Natural killer cell (primary cell): ENCODE measurements around the gene BUD13. TPM values are rescaled to one million over a fixed set of nuclear protein-coding genes. Genes with fewer than 3 reads are reported as not detected.

Experiments
- ATAC-seq, 3 donors: fragments of 150-1000 bp in 2 of 3; fragments of 200-7000 bp in 1 of 3; cut with Tn5 transposase; 1 replicate in 1 of 3; 2 replicates in 2 of 3; pipeline ENCODE4 v1.10.0; 2021; ENCODE audit warnings: mild to moderate bottlenecking in 2 of 3, moderate library complexity in 2 of 3
- DNase-seq, 2 donors: peaks; one replicate each; pipeline versions ENCODE4 v3.0.0 to v3.0.0-alpha.2; 2013 to 2021; ENCODE audit warnings: mixed read lengths in 1 of 2
- H3K27ac ChIP-seq: one replicate; pipeline ENCODE4 v1.5.1; 2013; ENCODE audit warnings: mild to moderate bottlenecking, low read length
- H3K27me3 ChIP-seq: one replicate; pipeline ENCODE4 v1.6.1; 2013; ENCODE audit warnings: low read length; ENCODE audit not compliant: control insufficient read depth, insufficient read depth
- H3K36me3 ChIP-seq: one replicate; pipeline ENCODE4 v1.6.1; 2013; ENCODE audit warnings: low read length; ENCODE audit not compliant: control insufficient read depth, insufficient read depth
- H3K4me1 ChIP-seq: one replicate; pipeline ENCODE4 v1.6.1; 2013; ENCODE audit warnings: low read length; ENCODE audit not compliant: control insufficient read depth, insufficient read depth
- H3K4me3 ChIP-seq: one replicate; pipeline ENCODE4 v1.5.1; 2013; ENCODE audit warnings: low read length
- H3K9me3 ChIP-seq: one replicate; pipeline ENCODE4 v1.6.1; 2013; ENCODE audit warnings: low read length; ENCODE audit not compliant: control insufficient read depth, insufficient read depth
- H3K27ac Mint-ChIP-seq, 2 donors: one replicate each; pipeline ENCODE4 v1.8.0; 2022; ENCODE audit warnings: mild to moderate bottlenecking in 2 of 2, mixed read lengths in 2 of 2, moderate library complexity in 1 of 2
- H3K27me3 Mint-ChIP-seq, 2 donors: one replicate each; pipeline ENCODE4 v1.8.0; 2022; ENCODE audit warnings: low read depth in 2 of 2, mixed read lengths in 2 of 2
- H3K36me3 Mint-ChIP-seq: one replicate; pipeline ENCODE4 v1.8.0; 2022; ENCODE audit warnings: mixed read lengths
- H3K4me1 Mint-ChIP-seq, 2 donors: one replicate each; pipeline ENCODE4 v1.8.0; 2022; ENCODE audit warnings: mixed read lengths in 2 of 2
- H3K4me3 Mint-ChIP-seq: one replicate; pipeline ENCODE4 v1.8.0; 2022; ENCODE audit warnings: mild to moderate bottlenecking, moderate library complexity, mixed read lengths
- H3K9me3 Mint-ChIP-seq, 2 donors: one replicate each; pipeline ENCODE4 v1.8.0; 2022; ENCODE audit warnings: mixed read lengths in 2 of 2
- CTCF ChIP-seq: fragments of 200-600 bp; IDR thresholded peaks from one replicate; pipeline ENCODE4 v1.8.0; 2022; ENCODE audit warnings: antibody characterized with exemption
- WGBS: methylation state at CpG from one replicate; pipeline ENCODE4 v1.1.7; 2013; ENCODE audit warnings: missing lambda C conversion rate; ENCODE audit not compliant: insufficient coverage; 5-methylcytosine and 5-hydroxymethylcytosine counted together
- intact Hi-C: fragments of 100-400 bp; cut with micrococcal nuclease; formaldehyde crosslinking; loops from one replicate; pipeline ENCODE4 v1.14.2; 2022
- total RNA-seq, 4 donors: library from RNA; stranded (reverse); fragments of 120-200 nt in 1 of 4; gene quantifications; one replicate each; pipeline versions ENCODE4 v1.2.3 to v1.2.4, GENCODE V29; 2013 to 2022

The BUD13 gene
- total RNA-seq, 3 donors from 2014 or later (not counting 1 experiment from before 2014, with no cell fraction given): 13.5 to 16.0 (median 13.7) TPM

DNA sequence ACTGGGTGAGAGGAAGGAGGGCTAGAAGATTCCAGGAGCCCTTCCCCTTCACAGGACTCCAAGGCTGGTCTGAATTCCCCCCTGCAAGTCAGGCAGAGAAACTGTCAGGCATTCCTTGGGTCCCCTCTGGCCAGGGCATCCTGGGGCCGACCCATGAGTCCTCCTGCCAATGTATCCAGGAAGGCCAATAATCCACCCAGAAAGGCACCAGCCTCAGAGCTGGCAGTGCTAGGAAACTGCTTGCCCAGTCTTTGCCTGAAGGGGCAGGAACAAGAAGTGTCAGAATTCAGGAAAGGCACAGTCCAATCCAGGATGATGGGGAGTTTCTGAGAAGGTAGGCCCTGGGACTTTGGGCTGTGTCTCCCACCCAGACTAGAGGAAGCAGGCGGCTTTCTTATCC, 41.0 kb downstream of the BUD13 start:
- intact Hi-C loops: loop anchor here (1.0 to 5.0 kb wide), 3 partner anchors 105 to 495 kb away; partner anchors contain the start of gene APOA1
- Histone ChIP-seq H3K4me3 (no peak overlapping the region), H3K27ac (no peak overlapping the region), H3K4me1 (peaks cover 7% of the 10 kb centered on the region), H3K36me3 (no peaks in the 10 kb centered on the region), H3K9me3 (no peaks in the 10 kb centered on the region), H3K27me3 (no peaks in the 10 kb centered on the region)
- Mint-ChIP-seq H3K9me3 (no peaks in the 10 kb centered on the region), H3K27me3 (peaks cover 0 to 6% of the 10 kb centered on the region in 2 donors), H3K4me1 (peaks cover 12 to 16% of the 10 kb centered on the region in 2 donors), H3K4me3 (no peak overlapping the region), H3K36me3 (no peaks in the 10 kb centered on the region), H3K27ac (no peak overlapping the region)
- ATAC-seq (no peak), DNase-seq (no peak)
- WGBS: 79% methylated on average over 2 of the region's 2 CpGs
- no peak for TF ChIP-seq CTCF

GRCh38 chr11:116731097-116731761, 41.6 kb downstream of the BUD13 start:
- H3K36me3 ChIP-seq: no peaks in the 10 kb centered on the region
- H3K4me3 ChIP-seq: no peak overlapping the region
- WGBS: 91% methylated on average over 10 of the region's 11 CpGs
- Mint-ChIP-seq H3K36me3 (no peaks in the 10 kb centered on the region), H3K9me3 (no peaks in the 10 kb centered on the region), H3K4me3 (no peak overlapping the region), H3K4me1 (peaks cover 12 to 16% of the 10 kb centered on the region in 2 donors), H3K27me3 (peaks cover 0 to 9% of the 10 kb centered on the region in 2 donors), H3K27ac (no peak overlapping the region)
- no peaks in the 10 kb centered on the region for H3K27me3 ChIP-seq
- no peak for TF ChIP-seq CTCF
- H3K27ac ChIP-seq: no peak overlapping the region
- DNase-seq: no peak
- no peaks in the 10 kb centered on the region for H3K9me3 ChIP-seq
- no peak for ATAC-seq
- H3K4me1 ChIP-seq: peaks cover 7% of the 10 kb centered on the region
- intact Hi-C loops: loop anchor here (5.0 kb wide), 2 partner anchors 106 to 496 kb away; partner anchors contain the start of gene APOA1

GRCh38 chr11:116730601-116731000, 42.2 kb downstream of the BUD13 start:
- no peak for ATAC-seq

More at GRCh38 chr11:116730601-116731000, 42.2 kb downstream of the BUD13 start:
- intact Hi-C loops: loop anchor here (5.0 kb wide), 2 partner anchors 107 to 497 kb away; partner anchors contain the start of gene APOA1
- no peaks in the 10 kb centered on the region for H3K9me3 Mint-ChIP-seq
- DNase-seq: no peak
- Histone ChIP-seq H3K4me1 (peaks cover 7% of the 10 kb centered on the region), H3K9me3 (no peaks in the 10 kb centered on the region), H3K27ac (no peak overlapping the region), H3K36me3 (no peaks in the 10 kb centered on the region), H3K4me3 (no peak overlapping the region), H3K27me3 (no peaks in the 10 kb centered on the region)
- H3K4me1 Mint-ChIP-seq: peaks cover 12 to 16% of the 10 kb centered on the region in 2 donors
- WGBS: 80% methylated on average over 1 of the region's 6 CpGs
- no peak overlapping the region for H3K27ac Mint-ChIP-seq
- no peak overlapping the region for H3K4me3 Mint-ChIP-seq
- no peak for TF ChIP-seq CTCF
- H3K27me3 Mint-ChIP-seq: peaks cover 0 to 9% of the 10 kb centered on the region in 2 donors
- no peaks in the 10 kb centered on the region for H3K36me3 Mint-ChIP-seq
